Gastroesophageal sphincter (tissue), 4 donors: ENCODE results near the gene RBM17. TPM values are rescaled to one million over a fixed set of nuclear protein-coding genes. Genes with fewer than 3 reads are reported as not detected.
A peak's percentile ranks its signal among the peaks of the same experiment; 100 is the strongest.

ENCODE experiments used
- ATAC-seq: fragments of 150-250 bp; one replicate; pipeline ENCODE4 v1.9.1; 2016; ENCODE audit warnings: mild to moderate bottlenecking, moderate library complexity
- H3K27ac ChIP-seq, 4 donors: fragments of 200-600 bp; sonication (generic) in 3 of 4; 1 replicate in 3 of 4; 2 replicates in 1 of 4; pipeline ENCODE4 v1.5.1; 2016 to 2019
- H3K27me3 ChIP-seq: fragments of 200-600 bp; sonication (generic); one replicate; pipeline ENCODE4 v1.5.1; 2019
- H3K36me3 ChIP-seq, 2 donors: fragments of 200-600 bp; sonication (generic); one replicate each; pipeline ENCODE4 v1.5.1; 2019; ENCODE audit warnings: control low read depth in 1 of 2
- H3K4me1 ChIP-seq, 3 donors: fragments of 200-600 bp; sonication (generic); 1 replicate in 2 of 3; 2 replicates in 1 of 3; pipeline ENCODE4 v1.5.1; 2016 to 2019; ENCODE audit warnings: control low read depth in 2 of 3
- H3K4me3 ChIP-seq, 2 donors: fragments of 200-600 bp; sonication (generic); one replicate each; pipeline ENCODE4 v1.5.1; 2019; ENCODE audit warnings: mild to moderate bottlenecking in 1 of 2, moderate library complexity in 1 of 2
- H3K9me3 ChIP-seq, 3 donors: fragments of 200-600 bp; sonication (generic); one replicate each; pipeline ENCODE4 v1.5.1; 2017 to 2019; ENCODE audit warnings: control low read depth in 2 of 3
- EP300 ChIP-seq: sonication (generic); formaldehyde crosslinking; IDR thresholded peaks from one replicate; pipeline ENCODE4 v1.6.1; 2017; ENCODE audit warnings: antibody characterized with exemption, mild to moderate bottlenecking
- POLR2A ChIP-seq, 2 donors: fragments of 450-650 bp; IDR thresholded peaks; one replicate each; pipeline ENCODE4 v1.6.1; 2017; ENCODE audit warnings: antibody characterized with exemption in 2 of 2, mild to moderate bottlenecking in 2 of 2, moderate library complexity in 1 of 2
- POLR2AphosphoS5 ChIP-seq: sonication (generic); formaldehyde crosslinking; IDR thresholded peaks from one replicate; pipeline ENCODE4 v1.6.1; 2017; ENCODE audit warnings: antibody characterized with exemption
- WGBS, 2 donors: methylation state at CpG; one replicate each; pipeline ENCODE4 v1.1.5; 2018; ENCODE audit warnings: low coverage in 1 of 2; 5-methylcytosine and 5-hydroxymethylcytosine counted together
- total RNA-seq, 4 donors: library from RNA; depleted of rRNA; stranded (reverse); fragments of >200 nt; gene quantifications; one replicate each; pipeline ENCODE4 v1.1.0, GENCODE V29; 2016
- TF ChIP-seq, protein P1 (sequence below), 4 experiments: fragments of 200-600 bp in 2 of 4; fragments of 450-650 bp in 2 of 4; sonication (generic) in 1 of 4; IDR thresholded peaks; one replicate each; pipeline ENCODE4 v1.5.1; 2017 to 2019; ENCODE audit warnings: antibody characterized with exemption in 4 of 4, mild to moderate bottlenecking in 2 of 4, moderate library complexity in 2 of 4

RBM17 gene
- total RNA-seq, 4 donors from 2014 or later, result 51.0 to 72.9 (median 66.7) TPM

DNA sequence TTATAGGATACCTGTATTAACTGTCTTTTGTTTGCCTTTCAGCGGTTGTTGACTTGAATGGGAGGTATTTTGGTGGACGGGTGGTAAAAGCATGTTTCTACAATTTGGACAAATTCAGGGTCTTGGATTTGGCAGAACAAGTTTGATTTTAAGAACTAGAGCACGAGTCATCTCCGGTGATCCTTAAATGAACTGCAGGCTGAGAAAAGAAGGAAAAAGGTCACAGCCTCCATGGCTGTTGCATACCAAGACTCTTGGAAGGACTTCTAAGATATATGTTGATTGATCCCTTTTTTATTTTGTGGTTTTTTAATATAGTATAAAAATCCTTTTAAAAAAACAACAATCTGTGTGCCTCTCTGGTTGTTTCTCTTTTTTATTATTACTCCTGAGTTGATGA, 26.6 kb downstream of the RBM17 start:
- Histone ChIP-seq H3K4me3 (no peak overlapping the region), H3K27me3 (no peaks in the 10 kb centered on the region), H3K4me1 (peaks cover 0 to 13% (median 0%) of the 10 kb centered on the region in 3 donors), H3K27ac (peak overlapping the region in 3 of 4 donors; percentile 27 to 48 (median 43)), H3K36me3 (peaks cover 0 to 71% of the 10 kb centered on the region in 2 donors), H3K9me3 (no peaks in the 10 kb centered on the region)
- 75 to 81% methylated on average over 4 of the region's 4 CpGs for WGBS, 2 donors
- ATAC-seq, result no peak
- TF ChIP-seq EP300, result no peak
- TF ChIP-seq POLR2AphosphoS5, result no peak
- TF ChIP-seq, protein P1, sequence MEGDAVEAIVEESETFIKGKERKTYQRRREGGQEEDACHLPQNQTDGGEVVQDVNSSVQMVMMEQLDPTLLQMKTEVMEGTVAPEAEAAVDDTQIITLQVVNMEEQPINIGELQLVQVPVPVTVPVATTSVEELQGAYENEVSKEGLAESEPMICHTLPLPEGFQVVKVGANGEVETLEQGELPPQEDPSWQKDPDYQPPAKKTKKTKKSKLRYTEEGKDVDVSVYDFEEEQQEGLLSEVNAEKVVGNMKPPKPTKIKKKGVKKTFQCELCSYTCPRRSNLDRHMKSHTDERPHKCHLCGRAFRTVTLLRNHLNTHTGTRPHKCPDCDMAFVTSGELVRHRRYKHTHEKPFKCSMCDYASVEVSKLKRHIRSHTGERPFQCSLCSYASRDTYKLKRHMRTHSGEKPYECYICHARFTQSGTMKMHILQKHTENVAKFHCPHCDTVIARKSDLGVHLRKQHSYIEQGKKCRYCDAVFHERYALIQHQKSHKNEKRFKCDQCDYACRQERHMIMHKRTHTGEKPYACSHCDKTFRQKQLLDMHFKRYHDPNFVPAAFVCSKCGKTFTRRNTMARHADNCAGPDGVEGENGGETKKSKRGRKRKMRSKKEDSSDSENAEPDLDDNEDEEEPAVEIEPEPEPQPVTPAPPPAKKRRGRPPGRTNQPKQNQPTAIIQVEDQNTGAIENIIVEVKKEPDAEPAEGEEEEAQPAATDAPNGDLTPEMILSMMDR (IDR thresholded peaks at IDR 0.05), result no peak

GRCh38 chr10:6115824-6116350, 27.1 kb downstream of the RBM17 start:
- Histone ChIP-seq H3K4me1 (peaks cover 0 to 13% (median 0%) of the 10 kb centered on the region in 3 donors), H3K27ac (peak overlapping the region in 1 of 4 donors; percentile 43), H3K4me3 (no peak overlapping the region), H3K27me3 (no peaks in the 10 kb centered on the region), H3K36me3 (peaks cover 0 to 66% of the 10 kb centered on the region in 2 donors), H3K9me3 (no peaks in the 10 kb centered on the region)
- ATAC-seq, result no peak
- TF ChIP-seq POLR2AphosphoS5 (no peak), POLR2A (IDR thresholded peaks at IDR 0.05) (no peak), EP300 (no peak)
- TF ChIP-seq, protein P1 (IDR thresholded peaks at IDR 0.05), result no peak
- WGBS, 2 donors, result 65 to 69% methylated on average over 3 of the region's 3 CpGs

DNA sequence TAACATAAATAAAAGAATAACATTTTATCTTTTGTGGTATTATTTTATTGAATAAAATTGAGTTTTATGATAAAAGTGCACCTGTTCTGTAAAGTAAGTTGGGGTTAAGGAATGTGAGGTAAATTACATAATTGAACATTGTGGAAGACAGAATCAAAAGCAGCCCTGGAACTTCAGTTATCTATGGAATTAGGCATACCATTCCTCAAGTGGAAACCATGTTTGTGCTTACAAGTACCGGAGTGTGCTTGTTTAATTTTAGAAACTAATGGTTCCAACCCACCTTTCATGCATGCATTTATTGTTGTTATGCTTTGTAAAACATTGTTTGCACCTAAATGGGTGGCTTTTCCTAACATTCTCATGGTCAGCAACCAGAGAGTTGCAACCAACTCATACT, 28.0 kb downstream of the RBM17 start:
- peaks cover 0 to 13% (median 0%) of the 10 kb centered on the region in 3 donors for H3K4me1 ChIP-seq
- no peak for ATAC-seq
- H3K27ac ChIP-seq, result no peak overlapping the region
- TF ChIP-seq POLR2A (IDR thresholded peaks at IDR 0.05), result no peak
- no peak for TF ChIP-seq POLR2AphosphoS5
- no peak for TF ChIP-seq EP300
- TF ChIP-seq, protein P1 (IDR thresholded peaks at IDR 0.05), result no peak
- WGBS, 2 donors, result 20 to 64% methylated on average over 1 of the region's 1 CpG
- no peaks in the 10 kb centered on the region for H3K9me3 ChIP-seq
- H3K27me3 ChIP-seq, result no peaks in the 10 kb centered on the region
- H3K36me3 ChIP-seq, result peaks cover 0 to 57% of the 10 kb centered on the region in 2 donors
- H3K4me3 ChIP-seq, result no peak overlapping the region

DNA sequence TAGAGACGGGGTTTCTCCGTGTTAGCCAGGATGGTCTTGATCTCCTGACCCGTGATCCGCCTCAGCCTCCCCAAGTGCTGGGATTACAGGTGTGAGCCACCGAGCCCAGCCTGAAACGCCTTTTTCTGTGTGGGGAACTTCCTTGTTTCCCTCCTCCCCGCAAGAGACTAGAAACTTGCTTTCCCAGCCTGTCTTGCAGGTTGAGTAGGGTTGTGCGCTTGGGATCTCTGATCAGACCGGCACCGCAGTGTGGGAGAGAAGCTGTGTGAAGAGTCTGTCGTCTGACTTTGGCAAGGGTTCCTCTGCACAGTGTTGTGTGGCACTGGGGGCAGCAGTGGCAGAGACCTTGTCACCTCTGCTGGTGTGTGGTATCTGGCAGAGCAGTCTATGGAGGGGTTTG, 28.9 kb downstream of the RBM17 start:
- H3K4me3 ChIP-seq, result no peak overlapping the region
- peaks cover 0 to 13% (median 0%) of the 10 kb centered on the region in 3 donors for H3K4me1 ChIP-seq
- no peaks in the 10 kb centered on the region for H3K9me3 ChIP-seq
- H3K27me3 ChIP-seq, result no peaks in the 10 kb centered on the region
- H3K27ac ChIP-seq, result no peak overlapping the region
- WGBS, 2 donors, result 87% methylated on average over 8 of the region's 11 CpGs; no CpG with 5 or more reads in 1 of the 2 donors
- no peak for TF ChIP-seq POLR2A (IDR thresholded peaks at IDR 0.05)
- no peak for TF ChIP-seq POLR2AphosphoS5
- TF ChIP-seq, protein P1 (IDR thresholded peaks at IDR 0.05), result no peak
- no peak for TF ChIP-seq EP300
- ATAC-seq, result no peak
- H3K36me3 ChIP-seq, result peaks cover 0 to 48% of the 10 kb centered on the region in 2 donors

DNA sequence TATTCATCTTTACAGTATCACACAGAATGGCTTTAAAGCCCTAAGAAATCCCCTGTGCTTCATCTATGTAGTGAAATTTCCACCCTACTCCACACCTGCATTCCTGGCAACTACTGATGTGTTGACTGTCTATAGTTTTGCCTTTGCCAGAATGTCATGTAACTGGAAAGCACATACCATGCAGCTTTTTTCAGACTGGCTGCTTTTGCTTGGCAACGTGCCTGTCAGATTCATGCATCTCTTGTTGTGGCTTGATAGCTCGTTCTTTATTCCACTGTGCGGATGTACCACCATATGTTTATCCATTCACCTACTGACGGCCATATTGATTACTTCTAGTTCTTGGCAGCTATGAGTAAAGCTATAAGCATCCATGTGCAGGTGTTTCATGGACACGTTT, 30.6 kb downstream of the RBM17 start:
- Histone ChIP-seq H3K27ac (no peak overlapping the region), H3K27me3 (no peaks in the 10 kb centered on the region), H3K9me3 (no peaks in the 10 kb centered on the region), H3K4me1 (peaks cover 0 to 16% (median 6%) of the 10 kb centered on the region in 3 donors), H3K36me3 (peaks cover 0 to 30% of the 10 kb centered on the region in 2 donors), H3K4me3 (no peak overlapping the region)
- WGBS, 2 donors, result 51% methylated on average over 4 to 5 of the region's 5 CpGs
- TF ChIP-seq, protein P1 (IDR thresholded peaks at IDR 0.05), result no peak
- TF ChIP-seq POLR2A (IDR thresholded peaks at IDR 0.05) (no peak), POLR2AphosphoS5 (no peak), EP300 (no peak)
- no peak for ATAC-seq
